ENCODE measurements around the gene SREBF2. TPM values are rescaled to one million over a fixed set of nuclear protein-coding genes. Genes with fewer than 3 reads are reported as not detected.

The SREBF2 gene
- total and polyA plus RNA-seq, 10 of the 15 experiments (the other 5 are each of a cell fraction or from before 2014, with no cell fraction given) = 2.4 to 177 (median 78.8) TPM

GRCh38 chr22:41928593-41929417, 95.9 kb downstream of the SREBF2 start (continued):
- TF ChIP-seq E4F1 (IDR thresholded peaks at IDR 0.05; ENCODE audit: borderline replicate concordance, partially characterized antibody) (no peak), TCF3 (IDR thresholded peaks at IDR 0.05; ENCODE audit: borderline replicate concordance, insufficient read depth, low read depth, low read length) (0 out of 2 replicates have a peak, but pooled peaks have one; percentile 13), ZSCAN29 (IDR thresholded peaks at IDR 0.05) (no peak), ZNF384 (IDR thresholded peaks at IDR 0.05; ENCODE audit: borderline replicate concordance, low read depth, low read length) (no peak), RFX5 (IDR thresholded peaks at IDR 0.05; ENCODE audit: low read depth, low read length) (no peak), TCF12 (IDR thresholded peaks at IDR 0.05; ENCODE audit: low read depth, low read length) (no peak), ELK1 (IDR thresholded peaks at IDR 0.05; ENCODE audit: low read depth, low read length) (no peak), GATAD2B (conservative IDR thresholded peaks at IDR 0.05; ENCODE audit: low read depth) (0 out of 2 replicates have a peak, but pooled peaks have one; percentile 17), YY1 (IDR thresholded peaks at IDR 0.05; ENCODE audit: low read depth, low read length) (0 out of 2 replicates have a peak, but pooled peaks have one; percentile 9), RCOR1 (conservative IDR thresholded peaks at IDR 0.05; ENCODE audit: low read depth, low read length) (no peak), MAX (IDR thresholded peaks at IDR 0.05; ENCODE audit: low read depth, low read length) (no peak), MYC (IDR thresholded peaks at IDR 0.05; ENCODE audit: insufficient read depth, insufficient read length, insufficient replicate concordance, low read length, severe bottlenecking) (no peak), CHD4 (IDR thresholded peaks at IDR 0.05) (no peak), SPI1 (IDR thresholded peaks at IDR 0.05; ENCODE audit: borderline replicate concordance, insufficient read depth, low read depth, low read length) (0 out of 2 replicates have a peak, but pooled peaks have one; percentile 25), NBN (IDR thresholded peaks at IDR 0.05) (peak; percentile 56; the same call in 1 of the 2 replicates), SIN3A (IDR thresholded peaks at IDR 0.05; ENCODE audit: low read depth, low read length) (no peak), NFYA (IDR thresholded peaks at IDR 0.05; ENCODE audit: borderline replicate concordance, low read depth, low read length) (no peak), POLR2AphosphoS2 (IDR thresholded peaks at IDR 0.05; ENCODE audit: low read depth, low read length) (no peak)
- TF ChIP-seq, protein P1, sequence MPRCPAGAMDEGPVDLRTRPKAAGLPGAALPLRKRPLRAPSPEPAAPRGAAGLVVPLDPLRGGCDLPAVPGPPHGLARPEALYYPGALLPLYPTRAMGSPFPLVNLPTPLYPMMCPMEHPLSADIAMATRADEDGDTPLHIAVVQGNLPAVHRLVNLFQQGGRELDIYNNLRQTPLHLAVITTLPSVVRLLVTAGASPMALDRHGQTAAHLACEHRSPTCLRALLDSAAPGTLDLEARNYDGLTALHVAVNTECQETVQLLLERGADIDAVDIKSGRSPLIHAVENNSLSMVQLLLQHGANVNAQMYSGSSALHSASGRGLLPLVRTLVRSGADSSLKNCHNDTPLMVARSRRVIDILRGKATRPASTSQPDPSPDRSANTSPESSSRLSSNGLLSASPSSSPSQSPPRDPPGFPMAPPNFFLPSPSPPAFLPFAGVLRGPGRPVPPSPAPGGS (IDR thresholded peaks at IDR 0.05; ENCODE audit: borderline replicate concordance, insufficient read depth, low read depth, low read length, poor library complexity, severe bottlenecking) = peak; percentile 35
- TF ChIP-seq, protein P2, sequence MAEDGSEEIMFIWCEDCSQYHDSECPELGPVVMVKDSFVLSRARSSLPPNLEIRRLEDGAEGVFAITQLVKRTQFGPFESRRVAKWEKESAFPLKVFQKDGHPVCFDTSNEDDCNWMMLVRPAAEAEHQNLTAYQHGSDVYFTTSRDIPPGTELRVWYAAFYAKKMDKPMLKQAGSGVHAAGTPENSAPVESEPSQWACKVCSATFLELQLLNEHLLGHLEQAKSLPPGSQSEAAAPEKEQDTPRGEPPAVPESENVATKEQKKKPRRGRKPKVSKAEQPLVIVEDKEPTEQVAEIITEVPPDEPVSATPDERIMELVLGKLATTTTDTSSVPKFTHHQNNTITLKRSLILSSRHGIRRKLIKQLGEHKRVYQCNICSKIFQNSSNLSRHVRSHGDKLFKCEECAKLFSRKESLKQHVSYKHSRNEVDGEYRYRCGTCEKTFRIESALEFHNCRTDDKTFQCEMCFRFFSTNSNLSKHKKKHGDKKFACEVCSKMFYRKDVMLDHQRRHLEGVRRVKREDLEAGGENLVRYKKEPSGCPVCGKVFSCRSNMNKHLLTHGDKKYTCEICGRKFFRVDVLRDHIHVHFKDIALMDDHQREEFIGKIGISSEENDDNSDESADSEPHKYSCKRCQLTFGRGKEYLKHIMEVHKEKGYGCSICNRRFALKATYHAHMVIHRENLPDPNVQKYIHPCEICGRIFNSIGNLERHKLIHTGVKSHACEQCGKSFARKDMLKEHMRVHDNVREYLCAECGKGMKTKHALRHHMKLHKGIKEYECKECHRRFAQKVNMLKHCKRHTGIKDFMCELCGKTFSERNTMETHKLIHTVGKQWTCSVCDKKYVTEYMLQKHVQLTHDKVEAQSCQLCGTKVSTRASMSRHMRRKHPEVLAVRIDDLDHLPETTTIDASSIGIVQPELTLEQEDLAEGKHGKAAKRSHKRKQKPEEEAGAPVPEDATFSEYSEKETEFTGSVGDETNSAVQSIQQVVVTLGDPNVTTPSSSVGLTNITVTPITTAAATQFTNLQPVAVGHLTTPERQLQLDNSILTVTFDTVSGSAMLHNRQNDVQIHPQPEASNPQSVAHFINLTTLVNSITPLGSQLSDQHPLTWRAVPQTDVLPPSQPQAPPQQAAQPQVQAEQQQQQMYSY (CRISPR knock-in tag; IDR thresholded peaks at IDR 0.05) = no peak
